ENCODE measurements around the gene CPPED1.

- TF ChIP-seq CTCF (IDR thresholded peaks at IDR 0.05) (no peak), POLR2A (IDR thresholded peaks at IDR 0.05) (no peak)
Observed at GRCh38 chr16:12749076-12749475, 54.6 kb downstream of the CPPED1 start.
